ENCODE results near the gene RPS15A. TPM values are rescaled to one million over a fixed set of nuclear protein-coding genes. Genes with fewer than 3 reads are reported as not detected.

Gene RPS15A
- total RNA-seq, 1 donor from 2014 or later: 1,259 TPM

DNA sequence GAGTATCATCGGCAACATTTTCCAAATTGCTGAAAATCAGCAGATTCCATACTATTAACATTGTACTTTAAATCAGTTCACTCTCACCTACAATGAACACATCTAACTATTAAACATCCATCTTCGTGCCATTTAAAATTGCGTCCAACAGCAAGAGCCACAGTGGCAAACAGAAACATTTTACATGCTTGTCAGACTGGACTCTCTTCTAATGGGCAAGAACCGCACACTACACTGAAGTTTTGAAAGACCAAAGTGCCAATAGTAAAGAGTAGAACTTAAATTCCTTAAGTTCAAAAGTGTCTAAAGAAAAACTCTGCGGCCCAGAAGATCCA lies 652 bp downstream of the RPS15A start:
- TF ChIP-seq, protein P1, sequence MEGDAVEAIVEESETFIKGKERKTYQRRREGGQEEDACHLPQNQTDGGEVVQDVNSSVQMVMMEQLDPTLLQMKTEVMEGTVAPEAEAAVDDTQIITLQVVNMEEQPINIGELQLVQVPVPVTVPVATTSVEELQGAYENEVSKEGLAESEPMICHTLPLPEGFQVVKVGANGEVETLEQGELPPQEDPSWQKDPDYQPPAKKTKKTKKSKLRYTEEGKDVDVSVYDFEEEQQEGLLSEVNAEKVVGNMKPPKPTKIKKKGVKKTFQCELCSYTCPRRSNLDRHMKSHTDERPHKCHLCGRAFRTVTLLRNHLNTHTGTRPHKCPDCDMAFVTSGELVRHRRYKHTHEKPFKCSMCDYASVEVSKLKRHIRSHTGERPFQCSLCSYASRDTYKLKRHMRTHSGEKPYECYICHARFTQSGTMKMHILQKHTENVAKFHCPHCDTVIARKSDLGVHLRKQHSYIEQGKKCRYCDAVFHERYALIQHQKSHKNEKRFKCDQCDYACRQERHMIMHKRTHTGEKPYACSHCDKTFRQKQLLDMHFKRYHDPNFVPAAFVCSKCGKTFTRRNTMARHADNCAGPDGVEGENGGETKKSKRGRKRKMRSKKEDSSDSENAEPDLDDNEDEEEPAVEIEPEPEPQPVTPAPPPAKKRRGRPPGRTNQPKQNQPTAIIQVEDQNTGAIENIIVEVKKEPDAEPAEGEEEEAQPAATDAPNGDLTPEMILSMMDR (IDR thresholded peaks at IDR 0.05): no peak
- no peak for DNase-seq (ENCODE audit: extremely low spot score, unreplicated experiment)
- Mint-ChIP-seq H3K9me3 (ENCODE audit: unreplicated experiment) (no peaks in the 10 kb centered on the region), H3K4me3 (ENCODE audit: unreplicated experiment) (peak overlapping the region; percentile 97), H3K4me1 (ENCODE audit: unreplicated experiment) (peaks cover 48% of the 10 kb centered on the region), H3K27me3 (ENCODE audit: unreplicated experiment) (no peaks in the 10 kb centered on the region), H3K36me3 (ENCODE audit: unreplicated experiment) (peaks cover 56% of the 10 kb centered on the region), H3K27ac (ENCODE audit: unreplicated experiment) (peak overlapping the region; percentile 93)

GRCh38 chr16:18788828-18789514 lies 1.2 kb downstream of the RPS15A start:
- DNase-seq (ENCODE audit: extremely low spot score, unreplicated experiment): no peak
- Mint-ChIP-seq H3K4me1 (ENCODE audit: unreplicated experiment) (peaks cover 49% of the 10 kb centered on the region), H3K36me3 (ENCODE audit: unreplicated experiment) (peaks cover 56% of the 10 kb centered on the region)

DNA sequence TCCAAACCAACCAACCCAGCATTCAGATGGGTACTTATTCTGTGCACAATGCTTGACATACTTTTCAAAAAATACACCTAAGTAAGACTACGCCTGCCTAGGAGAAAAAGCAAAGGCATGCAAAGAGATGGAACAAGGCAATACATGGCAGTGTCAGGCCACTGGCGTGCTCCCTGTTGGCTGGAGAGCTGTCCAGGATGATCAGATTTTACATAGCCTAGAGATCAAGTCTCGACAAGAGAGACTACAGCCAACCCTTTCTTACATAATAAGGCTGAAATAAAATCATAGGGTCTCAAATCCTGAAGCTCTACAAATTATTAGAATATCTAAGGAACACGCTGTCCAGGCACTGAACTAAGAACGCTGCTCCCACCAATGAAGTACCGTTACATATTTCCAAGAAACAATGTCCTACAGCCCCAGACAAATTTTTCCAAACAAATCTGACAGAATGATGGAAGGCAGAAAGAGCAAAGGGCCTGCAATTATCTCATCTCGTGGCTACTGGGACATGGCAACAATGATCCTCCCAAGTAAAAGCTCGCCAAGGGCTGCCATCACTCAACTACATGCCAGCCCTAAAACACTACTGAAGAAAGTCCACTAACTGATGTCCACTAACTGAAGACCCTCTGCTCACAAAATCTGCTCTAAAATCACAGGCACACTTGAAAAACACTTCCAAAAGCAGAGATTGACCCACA lies 5.1 kb downstream of the RPS15A start:
- Mint-ChIP-seq H3K36me3 (ENCODE audit: unreplicated experiment) (peaks cover 53% of the 10 kb centered on the region), H3K9me3 (ENCODE audit: unreplicated experiment) (no peaks in the 10 kb centered on the region), H3K4me1 (ENCODE audit: unreplicated experiment) (peaks cover 43% of the 10 kb centered on the region), H3K4me3 (ENCODE audit: unreplicated experiment) (no peak overlapping the region), H3K27me3 (ENCODE audit: unreplicated experiment) (no peaks in the 10 kb centered on the region), H3K27ac (ENCODE audit: unreplicated experiment) (no peak overlapping the region)
- TF ChIP-seq, protein P1 (IDR thresholded peaks at IDR 0.05): no peak
- DNase-seq (ENCODE audit: extremely low spot score, unreplicated experiment): no peak

More at GRCh38 chr16:18788828-18789514, 1.2 kb downstream of the RPS15A start:
- peak overlapping the region; percentile 97 for H3K4me3 Mint-ChIP-seq (ENCODE audit: unreplicated experiment)
- H3K27me3 Mint-ChIP-seq (ENCODE audit: unreplicated experiment): no peaks in the 10 kb centered on the region
- no peaks in the 10 kb centered on the region for H3K9me3 Mint-ChIP-seq (ENCODE audit: unreplicated experiment)
- TF ChIP-seq, protein P1 (IDR thresholded peaks at IDR 0.05): no peak
- peak overlapping the region; percentile 93 for H3K27ac Mint-ChIP-seq (ENCODE audit: unreplicated experiment)

DNA sequence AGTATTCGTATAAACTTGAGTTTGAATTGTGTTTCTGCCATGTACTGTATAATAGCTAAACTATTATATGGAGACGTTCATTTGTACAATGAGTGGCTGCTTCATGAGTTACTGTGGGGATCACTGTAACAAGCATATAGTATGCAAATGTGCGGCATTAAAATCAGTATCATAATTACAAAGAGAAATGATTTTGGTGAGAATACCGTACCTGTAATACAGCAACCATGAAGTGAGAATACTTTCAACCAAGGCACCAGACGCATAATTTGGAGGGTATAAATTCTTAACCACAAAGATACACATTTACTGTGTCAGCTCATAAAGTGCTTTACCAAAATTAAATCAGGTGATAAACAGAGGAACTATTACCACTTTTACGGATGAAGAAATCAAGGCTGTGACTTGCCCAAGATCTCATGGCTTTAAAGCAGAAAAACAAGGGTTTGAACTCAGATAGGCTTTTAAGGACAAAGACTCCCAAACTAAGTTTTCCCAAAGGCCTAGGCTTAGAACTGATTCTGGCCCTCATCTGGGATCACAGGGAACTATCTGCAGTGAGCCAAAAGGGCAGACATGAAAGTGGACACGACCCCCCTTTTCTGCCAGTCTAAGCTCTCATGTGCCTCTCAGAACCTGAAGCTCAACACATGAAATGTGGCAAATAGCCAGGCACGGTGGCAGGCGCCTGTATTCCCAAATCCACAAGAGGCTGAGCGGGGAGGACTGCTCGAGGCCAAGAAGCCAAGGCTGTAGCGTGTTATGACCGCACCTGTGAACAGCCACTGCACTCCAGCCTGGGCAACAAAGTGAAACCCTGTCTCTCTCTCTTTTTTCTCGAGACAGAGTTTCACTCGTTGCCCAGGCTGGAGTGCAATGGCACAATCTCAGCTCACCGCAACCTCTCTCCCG lies 6.4 kb downstream of the RPS15A start:
- H3K27ac Mint-ChIP-seq (ENCODE audit: unreplicated experiment): no peak overlapping the region
- H3K4me1 Mint-ChIP-seq (ENCODE audit: unreplicated experiment): peaks cover 34% of the 10 kb centered on the region
- H3K36me3 Mint-ChIP-seq (ENCODE audit: unreplicated experiment): peaks cover 51% of the 10 kb centered on the region
- TF ChIP-seq, protein P1 (IDR thresholded peaks at IDR 0.05): no peak
- no peak for DNase-seq (ENCODE audit: extremely low spot score, unreplicated experiment)
- H3K27me3 Mint-ChIP-seq (ENCODE audit: unreplicated experiment): no peaks in the 10 kb centered on the region
- no peaks in the 10 kb centered on the region for H3K9me3 Mint-ChIP-seq (ENCODE audit: unreplicated experiment)
- H3K4me3 Mint-ChIP-seq (ENCODE audit: unreplicated experiment): no peak overlapping the region

Measured in osteocyte (in vitro differentiated cells).